ENCODE data around the gene CCNH. TPM values are rescaled to one million over a fixed set of nuclear protein-coding genes. Genes with fewer than 3 reads are reported as not detected.

The CCNH gene
- polyA plus RNA-seq, 1 of the 3 experiments (the other 2 are of a cell fraction) = 29.1 TPM

DNA sequence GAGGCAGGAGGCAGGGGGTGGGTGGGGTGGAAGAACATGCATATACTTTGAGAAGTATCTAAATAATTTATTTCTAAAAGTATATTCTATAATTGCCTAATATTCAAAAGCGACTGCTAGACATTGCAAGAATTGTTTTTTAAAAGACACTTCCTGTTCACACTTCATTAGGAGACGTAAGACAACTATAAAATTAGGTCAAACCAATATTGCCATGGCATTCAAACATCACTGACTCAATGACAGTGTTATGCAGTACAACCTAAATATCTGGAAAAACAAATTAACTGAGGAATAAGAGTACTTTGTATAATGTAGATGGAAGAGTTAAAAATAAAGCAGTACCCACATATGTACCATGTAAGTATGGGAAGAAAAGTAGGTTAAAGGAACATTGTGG is 4.5 kb downstream of the CCNH start:
- H3K27me3 ChIP-seq (ENCODE audit: insufficient read depth) = no peaks in the 10 kb centered on the region
- CTCF ChIA-PET = no interaction called here
- no peaks in the 10 kb centered on the region for H3K9me3 ChIP-seq
- 0 out of 2 replicates have a peak, but pooled peaks cover 4% of the 10 kb centered on the region for H4K20me1 ChIP-seq (ENCODE audit: insufficient read depth)
- H3K9ac ChIP-seq = no peak overlapping the region
- H3K9me2 ChIP-seq = no peaks in the 10 kb centered on the region
- peaks cover 9% of the 10 kb centered on the region for H3F3A ChIP-seq (replicated peaks; ENCODE audit: insufficient read depth)
- no peak for TF ChIP-seq GABPA (IDR thresholded peaks at IDR 0.05; ENCODE audit: low read depth)
- TF ChIP-seq MXI1 (IDR thresholded peaks at IDR 0.05; ENCODE audit: low read depth, low read length) = no peak
- TF ChIP-seq FOSL2 (IDR thresholded peaks at IDR 0.05; ENCODE audit: borderline replicate concordance, low read depth) = no peak
- TF ChIP-seq, protein P1, sequence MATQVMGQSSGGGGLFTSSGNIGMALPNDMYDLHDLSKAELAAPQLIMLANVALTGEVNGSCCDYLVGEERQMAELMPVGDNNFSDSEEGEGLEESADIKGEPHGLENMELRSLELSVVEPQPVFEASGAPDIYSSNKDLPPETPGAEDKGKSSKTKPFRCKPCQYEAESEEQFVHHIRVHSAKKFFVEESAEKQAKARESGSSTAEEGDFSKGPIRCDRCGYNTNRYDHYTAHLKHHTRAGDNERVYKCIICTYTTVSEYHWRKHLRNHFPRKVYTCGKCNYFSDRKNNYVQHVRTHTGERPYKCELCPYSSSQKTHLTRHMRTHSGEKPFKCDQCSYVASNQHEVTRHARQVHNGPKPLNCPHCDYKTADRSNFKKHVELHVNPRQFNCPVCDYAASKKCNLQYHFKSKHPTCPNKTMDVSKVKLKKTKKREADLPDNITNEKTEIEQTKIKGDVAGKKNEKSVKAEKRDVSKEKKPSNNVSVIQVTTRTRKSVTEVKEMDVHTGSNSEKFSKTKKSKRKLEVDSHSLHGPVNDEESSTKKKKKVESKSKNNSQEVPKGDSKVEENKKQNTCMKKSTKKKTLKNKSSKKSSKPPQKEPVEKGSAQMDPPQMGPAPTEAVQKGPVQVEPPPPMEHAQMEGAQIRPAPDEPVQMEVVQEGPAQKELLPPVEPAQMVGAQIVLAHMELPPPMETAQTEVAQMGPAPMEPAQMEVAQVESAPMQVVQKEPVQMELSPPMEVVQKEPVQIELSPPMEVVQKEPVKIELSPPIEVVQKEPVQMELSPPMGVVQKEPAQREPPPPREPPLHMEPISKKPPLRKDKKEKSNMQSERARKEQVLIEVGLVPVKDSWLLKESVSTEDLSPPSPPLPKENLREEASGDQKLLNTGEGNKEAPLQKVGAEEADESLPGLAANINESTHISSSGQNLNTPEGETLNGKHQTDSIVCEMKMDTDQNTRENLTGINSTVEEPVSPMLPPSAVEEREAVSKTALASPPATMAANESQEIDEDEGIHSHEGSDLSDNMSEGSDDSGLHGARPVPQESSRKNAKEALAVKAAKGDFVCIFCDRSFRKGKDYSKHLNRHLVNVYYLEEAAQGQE (IDR thresholded peaks at IDR 0.05; ENCODE audit: low read depth, low read length) = no peak
- TF ChIP-seq RAD21 (IDR thresholded peaks at IDR 0.05; ENCODE audit: low read length) = no peak
- TF ChIP-seq TAF1 (IDR thresholded peaks at IDR 0.05; ENCODE audit: borderline replicate concordance, low read depth, low read length) = no peak
- no peak for TF ChIP-seq JUND (IDR thresholded peaks at IDR 0.05)
- no peak for TF ChIP-seq MEF2A (IDR thresholded peaks at IDR 0.05; ENCODE audit: borderline replicate concordance, low read depth)
- no peak for TF ChIP-seq CHD2 (IDR thresholded peaks at IDR 0.05; ENCODE audit: low read length, partially characterized antibody)
- no peak for TF ChIP-seq YY1 (IDR thresholded peaks at IDR 0.05; ENCODE audit: low read depth)
- H3K27ac ChIP-seq (ENCODE audit: low read depth in 2 of 2, low read length in 1 of 2) = no peak overlapping the region
- no peak for DNase-seq
- peaks cover 72 to 78% of the 10 kb centered on the region in 2 experiments for H3K36me3 ChIP-seq (replicated peaks in 1 of 2; ENCODE audit: control insufficient read depth in 1 of 2, insufficient read depth in 2 of 2, low read length in 1 of 2)
- no peak overlapping the region for H2AFZ ChIP-seq (ENCODE audit: low read depth)
- H3K79me2 ChIP-seq (ENCODE audit: insufficient read depth) = peaks cover 65% of the 10 kb centered on the region
- 96% methylated on average over 2 of the region's 2 CpGs for WGBS (ENCODE audit: low lambda C conversion rate)
- H3K4me1 ChIP-seq (ENCODE audit: control insufficient read depth in 1 of 2, insufficient read depth in 2 of 2, low read depth in 1 of 2, low read length in 1 of 2) = peaks cover 10 to 11% of the 10 kb centered on the region in 2 experiments
- no peak overlapping the region for H3K4me3 ChIP-seq (ENCODE audit: low read depth in 2 of 2, low read length in 1 of 2)
- no peak overlapping the region for H3K4me2 ChIP-seq
- POLR2A ChIA-PET = no interaction called here

DNA sequence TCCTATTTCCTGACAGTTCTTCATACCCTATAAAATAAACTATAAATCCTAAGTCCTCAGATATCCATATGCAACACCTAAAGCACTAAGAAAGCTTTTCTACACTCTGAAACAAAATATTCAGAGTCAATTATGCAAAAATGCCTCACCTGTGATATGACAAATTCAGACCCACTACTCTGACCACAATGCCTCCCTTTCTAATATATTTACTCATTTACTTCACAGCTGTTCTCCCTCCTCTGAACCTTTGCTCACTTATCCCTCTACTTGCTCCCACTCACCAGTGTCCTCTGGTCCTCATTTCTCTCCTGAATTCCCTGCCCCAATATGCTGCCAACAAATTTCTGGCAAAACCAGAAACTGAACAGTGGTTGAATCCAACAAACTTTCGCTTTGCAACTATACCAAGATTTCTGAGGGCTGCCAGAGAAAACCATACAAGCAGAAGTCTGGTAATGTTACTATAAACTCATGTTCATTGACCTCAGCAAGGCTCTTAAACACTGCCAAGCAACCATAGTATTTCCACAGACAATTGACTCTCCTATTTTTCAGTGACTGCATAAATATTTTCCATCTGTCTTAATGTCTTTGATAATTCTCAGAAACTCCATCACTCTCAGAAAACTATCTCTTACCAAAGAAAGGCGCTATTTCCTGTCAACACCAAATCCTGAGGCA is 7.1 kb downstream of the CCNH start:
- Histone ChIP-seq H3K9ac (no peak overlapping the region), H2AFZ (ENCODE audit: low read depth) (no peak overlapping the region), H3K27me3 (ENCODE audit: insufficient read depth) (no peaks in the 10 kb centered on the region), H3F3A (replicated peaks; ENCODE audit: insufficient read depth) (peaks cover 25% of the 10 kb centered on the region), H3K36me3 (replicated peaks in 1 of 2; ENCODE audit: control insufficient read depth in 1 of 2, insufficient read depth in 2 of 2, low read length in 1 of 2) (peaks cover 89 to 98% of the 10 kb centered on the region in 2 experiments), H3K4me2 (no peak overlapping the region), H3K9me2 (no peaks in the 10 kb centered on the region), H3K79me2 (ENCODE audit: insufficient read depth) (peaks cover 45% of the 10 kb centered on the region), H3K4me3 (ENCODE audit: low read depth in 2 of 2, low read length in 1 of 2) (no peak overlapping the region), H3K27ac (ENCODE audit: low read depth in 2 of 2, low read length in 1 of 2) (no peak overlapping the region), H3K4me1 (ENCODE audit: control insufficient read depth in 1 of 2, insufficient read depth in 2 of 2, low read depth in 1 of 2, low read length in 1 of 2) (peaks cover 1 to 3% of the 10 kb centered on the region in 2 experiments; a peak in 3 of 4 replicates), H4K20me1 (ENCODE audit: insufficient read depth) (0 out of 2 replicates have a peak, but pooled peaks cover 4% of the 10 kb centered on the region), H3K9me3 (no peaks in the 10 kb centered on the region; the same call in 1 of the 2 replicates)
- WGBS (ENCODE audit: low lambda C conversion rate) = 98% methylated on average over 2 of the region's 2 CpGs
- POLR2A ChIA-PET = no interaction called here
- no peak for DNase-seq
- CTCF ChIA-PET = interaction anchor here (3.0 kb wide), 1 partner anchor 10 kb away, joined by 8 read pairs; no protein-coding TSS in a partner anchor
- no peak for TF ChIP-seq ZBTB33 (IDR thresholded peaks at IDR 0.05; ENCODE audit: borderline replicate concordance, low read depth)
- no peak for TF ChIP-seq RCOR1 (IDR thresholded peaks at IDR 0.05; ENCODE audit: low read length)
- TF ChIP-seq CHD2 (IDR thresholded peaks at IDR 0.05; ENCODE audit: low read length, partially characterized antibody) = no peak
- no peak for TF ChIP-seq MAX (IDR thresholded peaks at IDR 0.05; ENCODE audit: low read depth)
- TF ChIP-seq, protein P2, sequence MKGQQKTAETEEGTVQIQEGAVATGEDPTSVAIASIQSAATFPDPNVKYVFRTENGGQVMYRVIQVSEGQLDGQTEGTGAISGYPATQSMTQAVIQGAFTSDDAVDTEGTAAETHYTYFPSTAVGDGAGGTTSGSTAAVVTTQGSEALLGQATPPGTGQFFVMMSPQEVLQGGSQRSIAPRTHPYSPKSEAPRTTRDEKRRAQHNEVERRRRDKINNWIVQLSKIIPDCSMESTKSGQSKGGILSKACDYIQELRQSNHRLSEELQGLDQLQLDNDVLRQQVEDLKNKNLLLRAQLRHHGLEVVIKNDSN (IDR thresholded peaks at IDR 0.05; ENCODE audit: borderline replicate concordance, low read depth) = no peak
- TF ChIP-seq TEAD4 (IDR thresholded peaks at IDR 0.05; ENCODE audit: borderline replicate concordance, insufficient read depth) = no peak
- no peak for TF ChIP-seq YY1 (IDR thresholded peaks at IDR 0.05; ENCODE audit: low read depth)
- no peak for TF ChIP-seq FOSL2 (IDR thresholded peaks at IDR 0.05; ENCODE audit: borderline replicate concordance, low read depth)
- no peak for TF ChIP-seq TCF12 (IDR thresholded peaks at IDR 0.05)
- TF ChIP-seq NFIC (IDR thresholded peaks at IDR 0.05; ENCODE audit: borderline replicate concordance) = no peak
- no peak for TF ChIP-seq EZH2phosphoT487 (IDR thresholded peaks at IDR 0.05; ENCODE audit: borderline replicate concordance, low read depth)
- TF ChIP-seq EP300 (IDR thresholded peaks at IDR 0.05; ENCODE audit: borderline replicate concordance in 1 of 2, low read depth in 1 of 2, low read length in 1 of 2) = no peak
- TF ChIP-seq NRF1 (IDR thresholded peaks at IDR 0.05; ENCODE audit: low read depth, low read length) = no peak
